22Rv1 (cell line): ENCODE measurements around the gene SRSF11.

Source experiments
- CTCF ChIP-seq: fragments of 450-650 bp; IDR thresholded peaks from 2 replicates; pipeline ENCODE4 v1.5.1; 2017; ENCODE audit warnings: mild to moderate bottlenecking
- ZFX ChIP-seq: fragments of 450-650 bp; IDR thresholded peaks from 2 replicates; pipeline ENCODE4 v1.6.1; 2017; ENCODE audit warnings: antibody characterized with exemption, borderline replicate concordance

- no peak for TF ChIP-seq CTCF
- TF ChIP-seq ZFX = no peak
Observed at GRCh38 chr1:70210820-70211219, 10.4 kb upstream of the SRSF11 start.
